Endothelial cell of hepatic sinusoid (primary cell): ENCODE results near the gene MX1.

Source experiments
- in situ Hi-C: cut with HindIII; loops from 2 replicates; pipeline ENCODE4 v1.10.0; 2017; ENCODE audit warnings: low sequenced_read_pairs

Gene MX1, protein sequence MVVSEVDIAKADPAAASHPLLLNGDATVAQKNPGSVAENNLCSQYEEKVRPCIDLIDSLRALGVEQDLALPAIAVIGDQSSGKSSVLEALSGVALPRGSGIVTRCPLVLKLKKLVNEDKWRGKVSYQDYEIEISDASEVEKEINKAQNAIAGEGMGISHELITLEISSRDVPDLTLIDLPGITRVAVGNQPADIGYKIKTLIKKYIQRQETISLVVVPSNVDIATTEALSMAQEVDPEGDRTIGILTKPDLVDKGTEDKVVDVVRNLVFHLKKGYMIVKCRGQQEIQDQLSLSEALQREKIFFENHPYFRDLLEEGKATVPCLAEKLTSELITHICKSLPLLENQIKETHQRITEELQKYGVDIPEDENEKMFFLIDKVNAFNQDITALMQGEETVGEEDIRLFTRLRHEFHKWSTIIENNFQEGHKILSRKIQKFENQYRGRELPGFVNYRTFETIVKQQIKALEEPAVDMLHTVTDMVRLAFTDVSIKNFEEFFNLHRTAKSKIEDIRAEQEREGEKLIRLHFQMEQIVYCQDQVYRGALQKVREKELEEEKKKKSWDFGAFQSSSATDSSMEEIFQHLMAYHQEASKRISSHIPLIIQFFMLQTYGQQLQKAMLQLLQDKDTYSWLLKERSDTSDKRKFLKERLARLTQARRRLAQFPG

DNA sequence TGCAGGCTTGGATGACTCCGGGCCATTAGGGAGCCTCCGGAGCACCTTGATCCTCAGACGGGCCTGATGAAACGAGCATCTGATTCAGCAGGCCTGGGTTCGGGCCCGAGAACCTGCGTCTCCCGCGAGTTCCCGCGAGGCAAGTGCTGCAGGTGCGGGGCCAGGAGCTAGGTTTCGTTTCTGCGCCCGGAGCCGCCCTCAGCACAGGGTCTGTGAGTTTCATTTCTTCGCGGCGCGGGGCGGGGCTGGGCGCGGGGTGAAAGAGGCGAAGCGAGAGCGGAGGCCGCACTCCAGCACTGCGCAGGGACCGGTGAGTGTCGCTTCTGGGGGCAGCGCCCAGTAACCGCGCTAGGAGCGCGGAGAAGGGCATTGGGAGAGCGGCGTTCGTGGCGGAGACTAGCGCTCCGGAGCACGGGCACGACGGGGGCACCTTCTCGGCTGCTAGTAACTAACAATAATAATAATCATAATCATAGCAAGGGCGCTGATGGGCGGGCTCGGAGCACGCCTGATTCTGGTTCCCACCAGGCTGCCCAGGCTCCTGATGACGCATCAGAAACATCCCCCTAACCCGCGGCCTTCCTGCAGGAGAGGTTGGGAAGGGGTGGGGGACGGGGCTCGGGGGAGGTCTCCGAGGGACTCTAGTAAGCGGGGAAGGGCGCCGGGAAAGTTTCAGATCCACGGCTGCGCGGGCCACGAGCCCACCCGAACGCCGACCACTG, at the start of gene MX1:
Gene MX1 (plus strand): TSS at position 286 of the 722 bp plus-strand sequence. CDS start 5,832 bp downstream, outside the sequence.
- in situ Hi-C loops, result no loop called here

DNA sequence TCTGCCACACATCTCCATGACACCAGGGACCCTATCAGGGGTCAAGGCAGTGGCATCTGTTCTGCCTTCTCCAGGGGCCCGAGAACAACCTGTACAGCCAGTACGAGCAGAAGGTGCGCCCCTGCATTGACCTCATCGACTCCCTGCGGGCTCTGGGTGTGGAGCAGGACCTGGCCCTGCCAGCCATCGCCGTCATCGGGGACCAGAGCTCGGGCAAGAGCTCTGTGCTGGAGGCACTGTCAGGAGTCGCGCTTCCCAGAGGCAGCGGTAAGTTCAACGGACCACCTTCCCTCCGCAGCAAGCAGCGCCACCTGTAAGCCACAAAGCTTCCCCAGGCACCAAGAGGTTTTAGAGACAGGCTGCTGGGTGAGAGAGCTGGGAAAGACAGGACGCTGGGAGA, 48.3 kb upstream of the MX1 start:
- in situ Hi-C loops, result loop anchor here (5.0 kb wide), 1 partner anchor 55 kb away; no protein-coding TSS in a partner anchor

DNA sequence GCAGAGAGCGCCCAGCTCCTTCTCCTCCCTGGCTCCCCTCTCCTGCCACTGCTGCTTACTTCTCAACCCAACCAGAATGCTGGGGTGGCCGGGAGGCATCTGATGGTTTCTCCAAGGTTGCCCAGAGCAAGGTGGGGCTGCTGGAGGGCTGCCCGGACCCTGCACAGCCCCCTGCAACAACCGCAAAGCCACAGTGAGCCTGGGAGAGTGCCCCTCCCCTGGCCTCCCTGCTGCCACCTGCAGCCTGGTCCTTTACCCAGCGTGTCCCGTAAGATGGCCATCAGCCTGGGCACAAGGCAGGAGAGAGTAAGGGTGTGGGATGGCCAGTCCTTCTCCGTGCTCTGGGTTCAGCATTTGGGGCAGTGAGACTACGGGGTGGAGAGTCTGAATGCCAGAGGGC, 47.2 kb upstream of the MX1 start:
- in situ Hi-C loops, result loop anchor here (5.0 kb wide), 1 partner anchor 53 kb away; no protein-coding TSS in a partner anchor

DNA sequence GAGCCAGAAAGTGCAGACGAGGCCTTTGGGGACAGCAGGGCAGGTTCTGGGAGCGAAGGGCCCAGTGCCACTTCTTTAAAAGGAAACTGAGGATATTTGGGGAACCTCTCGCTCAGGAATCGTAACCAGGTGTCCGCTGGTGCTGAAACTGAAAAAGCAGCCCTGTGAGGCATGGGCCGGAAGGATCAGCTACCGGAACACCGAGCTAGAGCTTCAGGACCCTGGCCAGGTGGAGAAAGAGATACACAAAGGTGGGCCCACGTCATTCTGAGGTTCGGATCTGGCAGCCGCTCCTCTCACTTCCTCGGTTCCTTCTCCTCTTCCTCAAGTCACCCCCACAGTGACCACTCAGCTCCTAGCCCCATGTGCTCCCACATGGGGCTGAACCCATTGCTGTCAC, 46.1 kb upstream of the MX1 start:
- in situ Hi-C loops, result loop anchor here (5.0 kb wide), 1 partner anchor 52 kb away; no protein-coding TSS in a partner anchor

DNA sequence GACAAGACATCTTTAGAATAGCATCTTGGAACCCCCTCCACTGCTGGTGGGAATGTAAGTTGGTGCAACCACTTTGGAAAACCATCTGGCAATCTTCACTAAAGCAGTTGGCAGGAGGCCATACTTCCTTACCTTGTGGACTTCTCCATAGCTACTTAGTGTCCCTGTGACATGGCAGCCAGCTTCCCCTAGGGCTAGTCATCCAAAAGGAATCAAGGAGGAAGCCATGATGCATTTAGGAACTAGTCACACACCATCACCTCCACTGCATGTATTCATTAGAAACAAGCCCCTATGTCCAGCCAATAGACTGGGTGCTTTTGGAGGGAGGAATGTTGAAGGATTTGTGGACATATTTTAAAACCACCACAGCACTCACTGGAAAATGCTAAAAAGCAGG, 44.3 kb upstream of the MX1 start:
- in situ Hi-C loops, result no loop called here

DNA sequence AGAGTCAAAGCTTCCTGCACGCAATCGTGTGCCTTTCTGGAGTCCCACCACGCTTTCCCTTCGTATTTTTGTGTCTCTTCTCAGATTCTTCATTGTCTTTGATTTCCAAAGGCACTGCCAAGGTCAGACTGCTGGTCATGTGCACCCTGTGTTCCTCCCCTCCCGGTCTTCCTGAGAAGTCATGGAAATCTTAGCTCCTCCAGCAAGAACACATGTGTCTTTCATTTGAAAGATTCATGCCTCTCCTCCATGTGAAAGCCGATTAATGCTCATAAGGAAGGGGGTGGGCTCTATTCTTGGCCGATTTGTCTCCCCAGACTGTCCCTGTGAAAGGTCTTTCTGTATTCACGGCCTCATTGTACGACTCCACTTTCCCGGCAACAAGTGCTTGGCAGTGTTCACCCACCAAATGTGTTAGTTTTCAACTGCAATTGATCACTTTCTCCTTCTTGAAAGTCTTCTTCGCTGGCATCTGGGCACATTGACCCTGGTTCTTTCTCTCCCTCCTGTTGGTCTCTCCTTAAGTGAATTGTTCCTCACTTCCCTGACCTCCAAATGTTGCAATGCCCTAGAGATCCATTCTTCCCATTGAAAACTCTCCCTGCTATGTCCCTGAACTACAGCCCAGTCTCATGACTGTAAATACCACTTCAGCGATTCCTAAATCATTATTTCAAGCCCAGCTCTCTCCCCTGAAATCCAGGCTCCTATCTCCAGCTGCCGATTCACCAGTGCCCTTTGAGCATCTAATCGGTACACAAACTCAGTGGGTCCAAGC, 38.8 kb upstream of the MX1 start:
- in situ Hi-C loops, result no loop called here

DNA sequence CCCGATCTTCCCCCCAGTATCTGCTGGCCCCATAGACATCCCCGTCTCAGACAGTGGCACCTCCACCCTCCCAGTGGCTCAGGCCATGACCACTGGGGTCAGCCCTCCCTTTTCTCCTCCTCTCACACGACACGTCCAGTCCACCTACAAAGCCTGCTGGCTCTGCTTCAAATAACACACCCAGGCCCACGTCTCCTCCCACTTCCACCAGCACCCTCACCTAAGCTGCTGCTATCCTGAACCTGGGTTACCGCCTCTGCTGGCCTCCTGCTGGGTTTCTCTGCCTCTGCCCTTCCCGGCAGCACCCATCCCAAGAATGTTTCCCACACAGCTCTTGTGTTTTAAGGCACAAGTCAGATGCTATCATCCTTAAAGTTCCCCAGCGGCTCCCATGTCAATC, 38.2 kb upstream of the MX1 start:
- in situ Hi-C loops, result no loop called here

DNA sequence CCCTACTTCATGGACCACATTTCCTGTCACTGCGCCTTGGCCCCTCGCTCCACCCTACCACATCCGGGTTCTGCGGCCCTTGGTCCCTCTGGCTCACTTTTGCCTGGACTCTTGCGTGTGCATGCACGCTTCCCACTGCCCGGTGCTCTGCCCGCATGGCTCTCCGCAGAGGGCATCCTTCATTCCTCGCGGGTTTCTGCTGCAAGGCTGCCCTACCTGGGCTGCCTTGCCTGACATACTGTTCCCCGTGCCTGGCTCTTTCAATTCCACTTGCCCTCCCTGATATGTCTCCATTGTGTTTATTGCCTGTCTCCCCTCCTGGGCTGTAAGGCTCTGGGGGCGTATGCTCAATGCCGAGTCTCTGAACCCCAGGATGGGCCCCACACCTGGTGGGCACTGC, 37.8 kb upstream of the MX1 start:
- in situ Hi-C loops, result no loop called here

DNA sequence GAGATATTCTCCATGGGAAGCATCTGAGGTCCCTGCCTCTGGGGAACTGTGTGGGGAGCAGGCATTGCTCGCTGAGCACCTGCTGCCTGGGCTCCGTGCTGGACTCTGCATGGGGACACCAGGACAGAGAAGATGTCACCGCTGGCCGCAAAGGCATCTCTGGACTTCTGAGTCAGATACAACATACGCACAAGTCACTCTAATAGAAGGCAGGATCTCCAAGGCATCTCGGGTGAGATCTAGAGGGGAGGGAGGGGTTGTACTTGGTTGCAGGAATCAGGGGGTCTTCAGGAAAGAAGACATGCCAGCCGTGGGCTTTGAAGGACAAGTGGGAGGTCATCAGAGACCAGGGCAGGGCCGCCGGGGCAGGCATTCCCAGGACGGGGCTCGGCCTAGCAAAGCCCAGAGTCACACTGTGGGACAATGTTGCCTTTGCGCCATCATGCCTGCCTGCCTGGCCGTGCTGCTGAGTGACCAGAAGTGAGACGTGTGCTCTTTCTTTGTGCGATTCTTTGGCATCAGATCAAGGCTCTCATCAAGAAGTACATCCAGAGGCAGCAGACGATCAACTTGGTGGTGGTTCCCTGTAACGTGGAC, 35.9 kb upstream of the MX1 start:
- in situ Hi-C loops, result no loop called here

DNA sequence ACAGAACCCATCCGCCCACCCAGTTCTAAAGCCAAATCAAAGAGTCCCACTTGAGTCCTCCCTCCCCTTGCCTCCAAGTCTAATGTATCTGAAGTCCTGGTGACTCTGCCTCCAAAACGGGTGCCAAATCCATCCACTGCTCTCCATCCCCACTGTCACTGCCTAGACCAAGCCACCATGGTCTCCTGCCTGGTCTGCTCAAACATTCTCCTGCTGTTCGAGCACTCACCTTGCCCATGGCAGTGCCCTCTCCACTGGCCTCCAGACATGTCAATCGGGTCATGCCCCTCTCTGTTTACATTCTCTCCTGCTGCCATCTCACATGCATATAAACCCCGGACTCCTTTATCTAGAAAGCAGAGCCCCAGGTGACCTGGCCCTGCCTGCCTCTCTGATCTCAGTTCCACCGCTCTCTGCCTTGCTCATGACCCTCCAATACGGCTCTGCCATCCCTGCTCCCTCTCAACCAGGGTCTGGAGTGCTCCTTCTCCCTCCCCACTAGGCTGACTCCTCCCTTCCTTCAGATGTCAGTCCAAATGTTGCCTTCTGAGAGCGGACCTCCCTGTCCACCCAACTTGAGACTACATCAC, 32.1 kb upstream of the MX1 start:
- in situ Hi-C loops, result no loop called here

DNA sequence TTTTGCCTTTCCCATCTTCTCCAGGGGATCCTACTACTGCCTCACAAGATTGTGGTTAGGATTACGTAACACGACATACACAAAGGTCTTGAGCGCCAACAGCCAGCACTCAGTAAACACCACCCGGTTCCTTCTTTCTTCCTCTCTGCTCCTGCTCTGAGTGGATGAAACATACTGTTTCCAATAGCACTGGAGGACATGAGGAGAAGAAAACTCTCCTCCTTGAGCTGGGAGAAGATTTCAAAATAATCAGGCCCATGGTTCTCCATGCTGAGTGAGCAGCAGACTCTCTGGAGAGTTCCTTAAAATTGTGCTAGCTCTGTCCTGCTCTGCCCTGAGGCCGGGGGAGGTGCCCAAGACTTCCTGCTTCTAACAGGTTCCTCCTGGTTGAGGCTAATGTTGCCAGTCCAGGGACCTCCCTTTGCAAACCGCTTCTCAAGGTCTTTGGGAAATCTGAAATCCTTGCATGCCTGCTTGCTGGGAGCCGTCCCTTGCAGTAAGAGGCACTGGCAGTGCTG, 29.4 kb upstream of the MX1 start:
- in situ Hi-C loops, result loop anchor here (5.0 kb wide), 1 partner anchor 71 kb away; no protein-coding TSS in a partner anchor

DNA sequence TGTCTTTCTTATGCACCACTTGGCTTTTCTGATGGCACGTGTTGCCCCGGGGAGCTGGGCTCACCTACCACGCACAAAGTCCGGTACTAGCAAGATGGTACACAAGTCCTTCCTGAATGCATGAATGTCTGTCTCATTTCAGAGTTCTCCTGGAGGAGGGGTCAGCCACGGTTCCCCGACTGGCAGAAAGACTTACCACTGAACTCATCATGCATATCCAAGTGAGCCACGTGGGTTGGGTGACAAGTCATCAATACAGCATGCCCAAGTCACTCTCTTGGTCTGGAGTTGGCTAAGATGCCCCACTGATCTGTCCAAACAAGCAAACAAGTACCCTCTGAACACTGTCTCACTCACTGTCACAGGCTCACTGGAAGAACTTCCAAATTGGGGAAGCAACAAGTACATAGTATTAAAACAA, 28.6 kb upstream of the MX1 start:
- in situ Hi-C loops, result loop anchor here (5.0 kb wide), 1 partner anchor 70 kb away; no protein-coding TSS in a partner anchor

DNA sequence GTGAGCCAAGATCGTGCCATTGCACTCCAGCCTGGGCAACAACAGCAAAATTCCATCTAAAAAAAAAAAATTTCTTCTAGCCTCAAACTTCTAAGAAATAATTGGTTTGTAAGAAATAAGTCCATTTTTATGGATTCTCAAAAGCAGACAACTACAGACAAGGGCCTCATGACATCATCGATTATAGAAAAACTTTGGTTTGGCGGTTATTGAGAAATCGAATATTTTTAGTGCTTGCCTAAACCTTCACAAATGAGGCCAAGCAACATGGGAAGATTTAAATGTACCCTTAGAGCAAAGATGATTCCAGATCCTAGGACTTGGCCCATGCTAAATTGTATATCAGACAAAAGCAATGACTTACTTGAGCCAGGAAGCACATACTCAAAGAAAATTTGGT, 27.8 kb upstream of the MX1 start:
- in situ Hi-C loops, result loop anchor here (5.0 kb wide), 1 partner anchor 69 kb away; no protein-coding TSS in a partner anchor

DNA sequence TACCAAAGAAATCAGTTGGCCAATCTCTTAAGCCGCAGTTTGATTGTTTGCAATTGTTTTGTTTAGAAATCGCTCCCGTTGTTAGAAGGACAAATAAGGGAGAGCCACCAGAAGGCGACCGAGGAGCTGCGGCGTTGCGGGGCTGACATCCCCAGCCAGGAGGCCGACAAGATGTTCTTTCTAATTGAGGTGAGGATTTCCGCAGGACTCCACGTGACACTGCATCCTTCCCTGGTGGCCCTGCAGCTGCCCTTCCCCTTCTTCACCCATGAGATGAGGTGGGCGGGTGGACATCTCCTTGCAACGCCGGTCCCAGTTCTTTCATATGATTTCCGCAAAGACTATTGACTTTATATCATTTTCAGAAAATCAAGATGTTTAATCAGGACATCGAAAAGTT, 27.2 kb upstream of the MX1 start:
- in situ Hi-C loops, result loop anchor here (5.0 kb wide), 1 partner anchor 68 kb away; no protein-coding TSS in a partner anchor

DNA sequence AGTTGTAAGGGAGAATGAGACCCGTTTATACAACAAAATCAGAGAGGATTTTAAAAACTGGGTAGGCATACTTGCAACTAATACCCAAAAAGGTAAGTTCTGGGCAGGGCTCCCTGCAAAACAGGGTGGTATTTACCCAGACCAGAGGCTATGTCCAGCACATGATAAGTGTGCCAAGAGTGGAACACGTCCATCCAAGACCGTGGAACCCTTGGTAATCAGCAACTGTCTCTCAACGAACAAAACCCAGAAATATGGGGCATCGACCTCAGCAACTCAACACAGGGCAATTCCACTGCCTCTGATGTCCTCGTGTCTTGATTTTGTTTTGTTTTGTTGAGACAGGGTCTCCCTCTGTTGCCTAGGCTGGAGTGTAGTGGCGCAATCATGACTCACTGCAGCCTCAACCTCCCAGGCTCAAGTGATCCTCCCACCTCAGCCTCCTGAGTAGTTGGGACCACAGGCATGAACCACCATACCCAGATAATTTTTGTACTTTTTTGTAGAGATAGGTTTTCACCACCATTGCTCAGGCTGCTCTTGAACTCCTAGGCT, 26.7 kb upstream of the MX1 start:
- in situ Hi-C loops, result loop anchor here (5.0 kb wide), 1 partner anchor 68 kb away; no protein-coding TSS in a partner anchor

DNA sequence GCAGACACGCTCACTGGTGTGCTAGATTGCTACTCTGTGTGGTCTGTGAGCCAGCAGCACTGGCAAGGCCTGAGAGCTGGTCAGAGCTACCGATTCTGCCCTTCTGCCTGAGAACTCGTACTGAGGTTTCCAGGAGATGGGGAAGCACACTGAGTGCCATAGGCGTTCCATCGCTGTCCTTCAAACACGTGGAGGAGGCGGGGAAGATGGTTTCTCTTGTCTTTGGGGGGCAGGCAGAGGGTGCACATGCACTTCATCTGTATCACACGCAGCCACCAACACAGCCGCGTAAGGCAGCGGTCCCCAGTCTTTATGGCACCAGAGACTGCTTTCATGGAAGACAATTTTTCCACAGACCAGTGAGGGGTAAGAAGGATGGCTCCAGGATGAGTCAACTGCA, 23.8 kb upstream of the MX1 start:
- in situ Hi-C loops, result no loop called here

DNA sequence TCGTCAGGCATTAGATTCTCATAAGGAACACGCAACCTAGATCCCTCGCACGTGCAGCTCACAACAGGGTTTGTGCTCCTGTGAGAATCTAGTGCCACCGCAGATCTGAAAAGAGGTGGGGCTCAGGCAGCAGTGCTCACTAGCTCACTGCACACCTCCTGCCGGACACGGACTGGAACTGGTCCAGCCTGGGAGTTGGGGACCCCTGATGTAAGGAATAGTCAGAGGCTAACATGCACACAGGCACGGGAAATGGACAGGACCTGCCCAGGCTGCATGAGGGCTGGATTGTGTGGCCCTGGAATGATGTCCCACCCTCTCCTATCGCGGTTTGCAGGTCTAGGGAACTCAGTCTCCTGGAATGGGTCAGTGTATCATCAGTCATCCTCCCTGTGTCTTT, 23.2 kb upstream of the MX1 start:
- in situ Hi-C loops, result no loop called here

DNA sequence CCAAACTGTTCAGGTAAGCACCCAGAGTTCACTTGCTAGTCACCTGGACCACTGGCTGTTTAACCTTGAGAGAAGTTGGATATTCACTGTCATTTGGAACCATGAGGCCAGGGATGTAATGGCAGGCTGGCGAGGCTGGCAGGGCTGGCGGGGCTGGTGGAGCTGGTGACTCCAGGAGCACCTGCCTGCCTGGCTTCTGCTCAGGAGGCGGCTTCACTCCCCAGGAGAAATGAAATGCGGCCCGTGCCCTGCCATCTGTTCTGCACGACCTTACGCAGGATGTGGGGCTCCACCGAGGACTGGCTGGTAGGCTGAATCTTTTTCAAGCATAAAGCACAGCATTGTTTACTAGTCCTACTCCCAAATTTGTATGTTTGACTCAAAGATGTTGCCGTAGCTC, 22.7 kb upstream of the MX1 start:
- in situ Hi-C loops, result no loop called here

DNA sequence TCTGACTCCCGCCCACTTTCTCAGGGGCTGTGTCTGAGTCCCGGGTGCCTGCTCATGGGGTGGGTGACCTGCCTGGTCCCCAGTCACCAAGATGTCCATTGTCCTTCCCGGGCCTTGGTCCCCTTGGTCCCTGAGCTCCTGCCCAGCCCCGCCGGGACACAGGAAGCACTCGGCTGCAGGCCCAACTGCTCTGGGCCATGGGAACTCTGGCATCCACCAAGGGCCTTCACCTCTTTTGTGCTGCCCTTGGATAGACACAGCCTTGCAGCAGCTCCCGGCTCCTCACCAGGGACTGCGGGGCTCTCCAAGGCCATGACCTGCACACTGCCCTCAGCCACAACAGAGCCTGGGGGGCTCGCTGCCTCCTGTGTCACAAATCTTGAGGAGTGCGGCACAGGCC, 22.1 kb upstream of the MX1 start:
- in situ Hi-C loops, result no loop called here
